NT2/D1 (cell line): ENCODE measurements around the gene ECHDC1.

Experiments used
- SUZ12 ChIP-seq: IDR thresholded peaks from 2 replicates; pipeline ENCODE4 v1.6.1; 2011; ENCODE audit not compliant: insufficient read length, insufficient read depth; ENCODE audit errors: extremely low read depth
- YY1 ChIP-seq: IDR thresholded peaks from 2 replicates; pipeline ENCODE4 v1.6.1; 2011; ENCODE audit not compliant: insufficient read length, insufficient read depth
- ZNF274 ChIP-seq: IDR thresholded peaks from 2 replicates; pipeline ENCODE4 v1.6.1; 2011; ENCODE audit warnings: mild to moderate bottlenecking, low read depth, low read length

GRCh38 chr6:127342296-127342945 is 988 bp downstream of the ECHDC1 start:
- TF ChIP-seq SUZ12 (no peak), ZNF274 (no peak), YY1 (no peak)
